ENCODE measurements around the gene ALB.

DNA sequence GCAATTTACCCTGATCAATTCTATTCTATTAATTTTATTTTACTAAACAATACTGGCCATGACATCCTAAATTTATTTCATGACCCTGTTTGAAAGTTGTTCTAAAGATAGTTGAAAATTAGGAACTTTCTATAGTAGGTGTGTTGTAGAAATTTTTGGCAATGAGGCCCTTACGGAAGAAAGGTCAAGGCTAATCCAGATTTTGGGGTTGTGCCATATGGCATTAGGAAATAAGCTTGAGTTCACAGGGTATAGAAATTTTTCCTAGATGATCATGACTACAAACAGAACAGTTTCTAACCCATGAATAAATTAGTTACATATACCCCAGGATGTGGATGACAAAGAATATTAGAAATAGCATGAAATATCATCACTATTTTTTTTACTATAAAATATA lies 7.8 kb upstream of the ALB start:
- TF ChIP-seq, protein P1, sequence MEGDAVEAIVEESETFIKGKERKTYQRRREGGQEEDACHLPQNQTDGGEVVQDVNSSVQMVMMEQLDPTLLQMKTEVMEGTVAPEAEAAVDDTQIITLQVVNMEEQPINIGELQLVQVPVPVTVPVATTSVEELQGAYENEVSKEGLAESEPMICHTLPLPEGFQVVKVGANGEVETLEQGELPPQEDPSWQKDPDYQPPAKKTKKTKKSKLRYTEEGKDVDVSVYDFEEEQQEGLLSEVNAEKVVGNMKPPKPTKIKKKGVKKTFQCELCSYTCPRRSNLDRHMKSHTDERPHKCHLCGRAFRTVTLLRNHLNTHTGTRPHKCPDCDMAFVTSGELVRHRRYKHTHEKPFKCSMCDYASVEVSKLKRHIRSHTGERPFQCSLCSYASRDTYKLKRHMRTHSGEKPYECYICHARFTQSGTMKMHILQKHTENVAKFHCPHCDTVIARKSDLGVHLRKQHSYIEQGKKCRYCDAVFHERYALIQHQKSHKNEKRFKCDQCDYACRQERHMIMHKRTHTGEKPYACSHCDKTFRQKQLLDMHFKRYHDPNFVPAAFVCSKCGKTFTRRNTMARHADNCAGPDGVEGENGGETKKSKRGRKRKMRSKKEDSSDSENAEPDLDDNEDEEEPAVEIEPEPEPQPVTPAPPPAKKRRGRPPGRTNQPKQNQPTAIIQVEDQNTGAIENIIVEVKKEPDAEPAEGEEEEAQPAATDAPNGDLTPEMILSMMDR (IDR thresholded peaks at IDR 0.05), result no peak
- TF ChIP-seq POLR2A (IDR thresholded peaks at IDR 0.05), result no peak
